Iris pigment epithelial cell (primary cell): ENCODE measurements around the gene UBE2D2.
"Not testable (repeated sequence)": the region's sequence is repeated elsewhere in the genome, so short reads cannot be mapped to it uniquely, and the experiment has no call there.

Experiments
- DNase-seq: peaks from one replicate; pipeline ENCODE4 v3.0.0-alpha.2; 2011; ENCODE audit warnings: low read depth

UBE2D2 gene

DNA sequence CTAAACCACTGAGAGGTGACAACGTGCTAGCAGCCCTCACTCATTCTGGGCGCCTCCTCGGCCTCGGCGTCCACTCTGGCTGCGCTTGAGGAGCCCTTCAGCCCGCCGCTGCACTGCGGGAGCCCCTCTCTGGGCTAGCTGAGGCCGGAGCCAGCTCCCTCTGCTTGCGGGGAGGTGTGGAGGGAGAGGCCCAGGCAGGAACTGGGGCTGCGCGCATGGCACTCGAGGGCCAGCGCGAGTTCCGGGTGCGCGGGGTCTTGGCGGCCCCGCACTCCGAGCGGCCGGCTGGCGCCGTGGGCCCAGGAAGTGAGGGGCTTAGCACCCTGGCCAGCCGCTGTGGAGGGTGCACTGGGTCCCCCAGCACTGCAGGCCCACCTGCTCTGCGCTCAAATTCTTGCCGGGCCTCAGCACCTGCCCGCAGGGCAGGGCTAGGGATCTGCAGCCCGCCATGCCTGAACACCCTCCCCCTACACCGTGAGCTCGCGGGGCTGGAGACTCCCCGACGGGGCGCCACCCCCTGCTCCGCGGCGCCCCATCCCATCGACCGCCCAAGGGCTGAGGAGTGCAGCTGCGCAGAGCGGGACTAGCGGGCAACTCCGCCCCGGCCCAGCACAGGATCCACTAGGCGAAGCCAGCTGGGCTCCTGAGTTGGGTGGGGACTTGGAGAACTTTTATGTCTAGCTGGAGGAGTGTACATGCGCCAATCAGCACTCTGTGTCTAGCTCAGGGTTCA lies 11.8 kb upstream of the UBE2D2 start:
- DNase-seq: no peak

DNA sequence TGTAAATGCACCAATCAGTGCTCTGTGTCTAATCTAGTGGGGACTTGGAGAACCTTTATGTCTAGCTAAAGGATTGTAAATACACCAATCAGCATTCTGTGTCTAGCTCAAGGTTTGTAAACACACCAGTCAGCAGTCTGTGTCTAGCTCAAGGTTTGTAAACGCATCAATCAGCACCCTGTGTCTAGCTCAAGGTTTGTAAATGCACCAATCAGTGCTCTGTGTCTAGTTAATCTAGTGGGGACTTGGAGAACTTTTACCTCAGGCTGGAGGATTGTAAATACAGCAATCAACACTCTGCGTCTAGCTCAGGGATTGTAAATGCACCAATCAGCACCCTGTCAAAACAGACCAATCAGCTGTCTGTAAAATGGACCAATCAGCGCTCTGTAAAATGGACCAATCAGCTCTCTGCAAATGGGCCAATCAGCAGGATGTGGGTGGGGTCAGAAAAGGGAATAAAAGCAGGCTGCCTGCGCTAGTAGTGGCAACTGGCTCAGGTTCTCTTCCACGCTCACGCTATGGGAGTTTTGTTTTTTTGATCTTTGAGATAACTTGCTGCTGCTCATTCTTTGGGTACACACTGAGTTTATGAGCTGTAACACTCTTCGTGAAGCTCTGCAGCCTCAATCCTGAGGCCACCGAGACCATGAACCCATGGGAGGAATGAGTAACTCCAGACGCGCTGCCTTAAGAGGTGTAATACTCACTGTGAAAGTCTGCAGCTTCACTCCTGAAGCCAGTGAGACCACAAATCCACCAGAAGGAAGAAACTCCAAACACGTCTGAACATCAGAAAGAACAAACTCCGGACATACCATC lies 10.9 kb upstream of the UBE2D2 start:
- not testable (repeated sequence) for DNase-seq

DNA sequence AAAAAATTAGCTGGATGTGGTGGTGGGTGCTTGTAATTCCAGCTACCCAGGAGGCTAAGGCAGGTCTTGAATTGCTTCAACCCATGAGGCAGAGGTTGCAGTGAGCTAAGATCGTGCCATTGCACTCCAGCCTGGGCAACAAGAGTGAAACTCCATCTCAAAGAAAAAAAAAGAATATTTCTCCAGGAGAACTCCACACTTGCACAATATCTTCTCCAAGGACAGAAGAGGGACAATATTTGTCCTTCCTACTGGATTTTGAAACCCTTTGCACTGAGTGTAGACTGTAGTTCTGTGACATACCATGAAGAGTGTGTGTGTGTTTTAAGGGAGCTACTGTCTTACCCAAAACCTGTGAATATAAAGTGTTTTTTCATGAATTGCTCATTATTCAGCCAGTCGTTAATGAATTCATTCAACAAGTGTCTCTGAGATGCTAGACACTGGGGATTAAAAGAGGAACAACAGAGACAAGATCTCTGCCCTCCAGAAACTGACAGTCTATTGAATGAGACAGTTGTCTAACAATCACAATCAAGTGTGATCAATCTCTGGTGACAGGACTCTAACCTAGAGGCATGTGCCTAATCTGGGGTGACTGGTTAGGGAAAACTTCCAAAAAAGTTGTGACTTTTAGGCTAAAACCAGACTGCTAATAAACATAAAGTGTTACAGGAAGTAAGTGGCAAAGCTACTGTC lies 9.8 kb upstream of the UBE2D2 start:
- DNase-seq: no peak

DNA sequence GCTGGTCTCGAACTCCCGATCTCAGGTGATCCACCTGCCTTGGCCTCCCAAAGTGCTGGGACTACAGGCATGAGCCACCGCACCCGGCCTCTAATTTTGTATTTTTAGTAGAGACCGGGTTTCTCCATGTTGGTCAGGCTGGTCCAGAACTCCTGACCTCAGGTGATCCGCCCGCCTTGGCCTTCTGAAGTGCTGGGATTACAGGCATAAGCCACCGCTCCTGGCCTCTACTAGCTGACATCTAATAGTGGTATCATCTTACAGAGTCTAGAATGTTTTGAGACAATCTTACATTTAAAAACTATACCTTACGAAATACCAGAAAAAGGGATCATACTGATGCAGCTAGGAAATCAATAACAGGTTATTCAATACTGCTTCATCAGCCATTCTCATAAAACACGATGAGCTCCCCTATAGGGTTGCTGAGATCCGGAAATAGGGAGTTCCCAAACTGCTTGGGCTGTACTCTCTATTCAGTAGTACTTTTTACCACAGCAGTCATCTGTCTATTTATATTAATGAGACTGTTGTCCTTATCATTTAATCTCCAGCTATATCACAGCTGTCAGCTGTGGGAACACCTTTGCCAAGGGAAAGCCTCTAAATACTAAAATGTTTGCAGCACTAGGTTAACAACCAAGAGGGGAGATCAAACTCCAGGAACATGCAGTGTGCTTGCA lies 8.1 kb upstream of the UBE2D2 start:
- DNase-seq: no peak

DNA sequence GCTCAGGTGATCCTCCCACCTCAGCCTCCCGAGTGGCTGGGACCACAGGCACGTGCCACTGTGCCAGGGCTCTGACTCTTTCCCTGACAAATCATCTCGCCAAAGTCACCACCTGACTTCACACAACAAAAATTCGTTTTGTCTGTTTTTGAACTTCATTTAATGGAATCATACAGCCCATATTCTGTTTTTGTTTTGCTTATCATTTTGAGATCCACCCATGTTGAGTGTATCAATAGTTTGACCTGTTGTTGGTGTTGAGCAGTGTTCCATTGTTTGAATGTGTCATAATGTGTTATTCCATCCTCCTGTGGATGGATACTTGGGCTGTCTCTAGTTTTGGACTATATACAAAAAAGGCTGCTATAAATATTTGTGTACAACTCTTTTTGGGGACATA lies 6.9 kb upstream of the UBE2D2 start:
- no peak for DNase-seq

DNA sequence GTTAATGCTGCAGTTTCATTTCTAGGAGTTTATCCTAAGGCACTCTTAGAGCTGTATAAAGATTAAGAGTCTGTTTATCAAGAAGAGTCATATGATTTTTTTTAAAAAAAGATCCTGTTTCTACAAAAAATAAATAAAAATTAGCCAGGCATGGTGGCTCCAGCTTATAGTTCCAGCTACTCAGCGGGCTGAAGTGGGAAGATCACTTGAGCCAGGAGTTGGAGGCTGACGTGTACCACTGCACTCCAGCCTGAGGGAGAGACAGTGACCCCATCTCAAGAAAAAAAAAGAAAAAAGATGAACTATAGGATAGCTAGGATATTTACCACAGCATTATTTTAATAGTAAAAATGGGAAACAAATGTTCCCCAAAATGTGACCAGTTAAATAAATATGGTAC lies 3.3 kb upstream of the UBE2D2 start:
- no peak for DNase-seq

DNA sequence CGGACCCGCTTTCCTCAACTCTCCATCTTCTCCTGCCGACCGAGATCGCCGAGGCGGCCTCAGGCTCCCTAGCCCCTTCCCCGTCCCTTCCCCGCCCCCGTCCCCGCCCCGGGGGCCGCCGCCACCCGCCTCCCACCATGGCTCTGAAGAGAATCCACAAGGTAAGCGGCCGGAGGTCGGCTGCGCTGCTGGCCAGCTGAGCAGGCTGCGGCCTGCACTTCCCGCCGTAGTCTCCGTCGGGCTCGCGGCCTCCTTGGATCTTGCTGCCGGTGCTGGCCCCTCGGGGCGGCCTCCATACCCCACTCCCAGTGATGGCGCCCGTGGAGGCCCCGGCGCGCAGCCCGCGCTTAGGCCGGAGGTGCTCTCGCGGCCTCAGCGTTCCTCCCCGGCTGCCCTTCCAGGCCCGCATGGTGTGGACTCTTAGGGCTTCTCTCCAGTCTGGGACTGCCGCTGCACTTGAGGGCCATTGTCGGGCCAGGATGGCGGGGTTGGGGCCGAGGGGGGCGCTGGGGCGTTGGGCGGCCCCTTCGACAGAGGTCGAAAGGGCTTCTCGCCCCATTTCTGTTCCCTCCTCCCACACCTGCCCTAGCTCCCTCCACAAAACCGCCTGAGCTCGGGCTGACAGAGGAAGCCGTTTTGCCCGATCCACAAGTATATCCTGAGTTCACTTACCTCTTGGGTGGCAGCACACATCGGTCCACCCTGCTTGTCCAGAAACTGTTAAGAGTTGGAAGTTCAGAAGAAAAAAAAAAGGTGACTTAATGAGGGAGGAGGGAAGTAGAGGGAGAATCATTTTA lies 714 bp downstream of the UBE2D2 start:
- peak; percentile 49 for DNase-seq

DNA sequence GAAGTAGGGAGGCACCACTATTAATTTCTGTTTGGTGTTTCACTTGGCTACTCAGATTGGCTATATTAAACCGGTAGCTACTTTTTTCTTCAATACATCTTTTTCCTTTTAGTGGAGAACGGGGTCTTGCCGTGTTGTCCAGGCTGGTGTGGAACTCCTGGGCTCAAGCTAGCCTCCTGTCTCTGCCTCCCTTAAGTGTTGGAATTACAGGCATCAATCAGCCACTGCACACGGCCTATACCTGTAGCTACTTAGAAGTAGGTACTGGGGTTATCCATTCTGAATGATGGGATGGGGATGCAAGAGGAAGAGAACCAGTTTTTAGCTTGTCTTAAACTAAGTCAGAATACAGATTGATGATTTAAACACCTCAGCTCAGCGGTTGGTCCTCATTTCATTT lies 1.7 kb downstream of the UBE2D2 start:
- no peak for DNase-seq

DNA sequence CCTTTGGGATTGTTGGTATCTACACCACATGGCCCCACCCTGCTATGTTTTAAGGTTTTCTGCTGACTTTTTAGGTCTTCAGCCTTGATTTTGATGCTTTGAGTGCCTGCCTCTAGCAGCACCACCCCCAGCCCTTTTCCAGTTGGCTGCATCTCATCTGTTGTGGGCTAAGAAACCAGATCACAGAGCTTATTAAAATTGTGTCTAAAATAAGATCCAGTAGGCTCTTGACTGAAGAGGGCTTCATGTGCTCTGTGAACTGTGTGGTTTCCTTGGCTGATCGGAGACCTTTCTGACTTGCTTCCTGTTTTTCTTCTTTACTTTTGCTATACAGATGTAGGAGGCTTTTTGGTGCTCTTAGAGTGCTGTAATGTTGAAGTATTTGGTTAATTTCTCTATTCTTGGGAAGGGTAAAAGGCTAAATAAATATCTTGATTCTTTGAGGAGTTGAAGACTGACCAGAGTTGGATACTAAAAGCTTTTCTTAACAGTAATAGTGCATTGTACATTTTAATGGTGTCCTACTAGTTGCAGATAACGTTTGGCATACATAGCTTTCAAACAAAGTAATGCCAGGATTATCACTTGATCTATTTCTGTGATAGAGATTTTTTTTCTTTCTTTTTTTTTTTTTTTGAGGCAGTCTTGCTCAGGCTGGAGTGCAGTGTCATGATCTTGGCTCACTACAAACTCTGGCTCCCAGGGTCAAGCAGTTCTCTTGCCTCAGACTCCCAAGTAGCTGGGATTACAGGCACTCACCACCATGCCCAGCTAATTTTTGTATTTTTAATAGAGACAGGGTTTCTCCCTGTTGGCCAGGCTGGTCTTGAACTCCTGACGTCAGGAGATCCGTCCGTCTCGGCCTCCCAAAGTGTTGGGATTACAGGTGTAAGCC lies 4.5 kb downstream of the UBE2D2 start:
- DNase-seq: peak; percentile 74

DNA sequence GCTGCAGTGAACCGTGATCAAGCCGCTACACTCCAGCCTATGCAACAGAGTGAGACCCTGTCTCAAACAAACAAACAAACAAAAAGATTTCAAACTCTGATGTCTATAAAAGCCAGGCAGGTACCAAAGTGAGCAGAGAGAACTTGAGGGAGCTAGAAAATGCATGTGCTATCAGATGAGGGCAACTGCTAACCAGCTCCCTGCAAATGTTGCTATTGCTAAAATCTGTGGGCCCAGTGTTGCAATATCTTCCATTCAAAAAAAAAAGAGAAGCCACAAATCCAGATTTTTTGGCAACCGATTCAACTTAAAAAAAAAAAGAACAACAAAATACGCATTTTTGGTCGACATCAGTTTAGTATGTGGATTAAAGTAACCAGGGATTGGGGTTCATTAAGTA lies 5.5 kb downstream of the UBE2D2 start:
- peak; percentile 65 for DNase-seq

DNA sequence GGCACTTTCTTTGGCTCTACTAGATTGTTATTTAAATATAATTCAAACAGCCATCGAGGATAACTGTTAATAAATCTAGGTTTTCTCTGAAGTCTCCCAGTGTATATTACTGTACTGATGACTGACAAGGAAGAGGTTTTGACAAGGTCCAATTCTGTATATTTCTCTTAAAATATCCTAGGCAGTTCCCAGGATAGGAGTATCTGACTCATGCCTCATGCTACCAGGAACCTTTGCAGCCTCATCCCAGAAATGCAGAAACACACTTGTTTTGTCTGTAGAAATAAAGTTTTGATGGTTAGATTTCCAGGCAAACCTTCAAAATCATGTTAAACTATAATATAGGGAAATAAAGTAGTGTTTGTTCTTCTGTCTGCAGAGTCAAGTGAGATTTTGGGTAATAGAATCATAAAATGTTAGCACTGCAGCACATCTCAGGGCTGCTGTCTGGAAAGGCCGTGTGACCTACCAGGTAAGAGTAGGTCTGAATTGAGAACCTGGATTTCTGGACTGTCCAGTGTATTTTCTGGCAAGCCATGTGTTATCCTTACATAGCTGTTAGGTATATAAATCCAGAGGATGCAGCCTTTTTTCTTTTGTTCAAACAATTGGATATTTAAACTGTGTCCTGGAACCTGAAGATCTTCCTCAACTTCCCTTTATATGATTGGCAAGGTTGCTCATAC lies 8.3 kb downstream of the UBE2D2 start:
- peak; percentile 55 for DNase-seq

DNA sequence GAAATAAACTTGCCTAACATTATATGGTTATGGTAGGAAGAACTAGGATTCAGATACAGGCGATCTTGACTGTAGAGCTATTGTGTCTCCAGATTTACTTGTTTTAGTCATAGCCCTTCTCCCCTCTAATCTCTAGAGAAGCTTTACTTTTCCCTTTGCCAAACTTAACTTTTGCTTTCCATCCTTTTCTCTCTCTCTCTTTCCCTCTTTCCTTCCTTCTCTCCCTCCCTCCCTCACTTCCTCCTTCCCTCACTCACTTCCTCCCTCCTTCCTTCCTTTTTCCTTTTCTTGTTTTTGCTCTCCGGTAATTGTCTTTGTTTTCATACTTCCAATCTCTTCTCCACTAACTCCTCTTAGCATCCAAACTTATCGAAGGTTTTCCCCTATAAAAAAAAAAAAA lies 10.4 kb downstream of the UBE2D2 start:
- no peak for DNase-seq

DNA sequence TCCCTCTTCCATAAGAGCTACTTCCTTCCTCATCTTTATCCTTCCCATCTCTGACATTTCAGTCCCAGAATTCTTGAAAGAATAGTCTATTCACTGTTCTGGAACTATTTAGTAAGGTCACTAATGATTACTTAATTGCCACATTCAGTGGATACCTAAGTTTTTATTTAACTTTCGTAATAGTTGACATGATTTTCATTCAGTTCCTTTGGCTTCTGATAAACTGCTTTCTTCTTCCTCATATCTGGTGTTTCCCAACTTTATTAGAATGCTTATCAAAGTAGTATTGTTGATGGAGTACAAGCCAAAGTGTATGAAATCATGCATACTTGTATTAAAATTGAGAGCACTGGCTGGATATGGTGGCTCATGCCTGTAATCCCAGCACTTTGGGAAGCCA lies 10.8 kb downstream of the UBE2D2 start:
- DNase-seq: no peak

DNA sequence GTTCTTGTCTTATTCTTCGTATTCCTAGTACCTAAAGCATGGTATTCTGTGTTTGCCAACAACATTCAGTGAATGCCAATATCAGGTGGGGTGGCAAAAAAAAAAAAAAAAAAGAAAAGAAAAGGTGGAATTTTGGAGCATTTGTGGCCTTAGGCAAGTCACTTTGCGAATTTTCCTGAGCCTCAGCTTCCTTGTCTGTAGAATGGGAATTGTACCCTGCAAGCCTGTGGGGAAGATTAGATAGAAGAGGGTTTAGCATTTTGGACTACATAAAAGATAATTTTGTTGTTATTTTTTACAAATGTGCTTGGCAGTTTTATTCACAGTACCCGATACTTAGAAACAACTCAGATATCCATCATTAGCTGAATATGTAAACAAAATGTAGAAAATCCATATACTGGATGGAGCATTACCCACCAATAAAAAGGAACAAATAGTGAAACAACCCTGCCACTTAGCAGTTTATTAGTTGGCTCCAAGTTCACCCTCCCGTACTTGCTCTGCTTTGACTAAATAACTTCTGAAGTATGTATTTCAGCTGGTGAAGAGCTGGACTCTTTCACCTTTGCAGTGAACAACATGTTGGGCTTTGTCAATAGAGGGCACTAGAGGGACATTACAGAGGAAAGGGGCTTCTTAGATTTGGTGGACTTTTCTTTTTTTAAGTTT lies 13.6 kb downstream of the UBE2D2 start:
- DNase-seq: peak; percentile 51

DNA sequence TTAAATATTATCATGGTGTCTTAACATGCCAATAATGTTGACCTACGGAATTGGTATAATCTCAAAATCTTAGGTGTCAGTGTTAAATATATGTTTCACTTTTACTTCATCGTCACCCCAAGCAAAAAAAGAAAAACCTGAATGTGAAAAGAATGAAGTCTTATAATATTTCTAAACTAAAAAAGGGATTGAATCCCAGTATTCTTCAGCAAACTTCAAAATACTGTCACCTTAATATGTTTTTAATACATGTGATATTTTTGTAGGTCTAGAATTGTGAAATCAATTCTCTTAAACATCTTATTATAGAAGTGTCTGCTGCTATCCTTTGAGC lies 14.1 kb downstream of the UBE2D2 start:
- no peak for DNase-seq

DNA sequence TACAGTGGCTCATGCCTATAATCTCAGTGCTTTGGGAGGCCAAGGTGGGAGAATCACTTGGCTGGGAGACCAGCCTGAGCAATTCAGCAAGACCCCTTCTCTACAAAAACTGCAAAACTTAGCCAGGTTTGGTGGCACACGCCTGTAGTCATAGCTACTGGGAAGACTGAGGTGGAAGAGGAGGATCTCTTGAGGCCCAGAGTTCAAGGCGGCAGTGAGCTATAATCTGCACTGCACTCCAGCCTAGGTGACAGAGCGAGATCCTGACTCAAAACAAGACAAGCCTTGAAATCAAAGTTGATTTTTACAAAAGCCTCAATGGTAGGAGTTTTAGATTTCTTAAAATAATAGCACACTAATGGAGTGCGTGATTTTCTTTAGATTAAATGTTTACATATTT lies 14.6 kb downstream of the UBE2D2 start:
- DNase-seq: no peak

DNA sequence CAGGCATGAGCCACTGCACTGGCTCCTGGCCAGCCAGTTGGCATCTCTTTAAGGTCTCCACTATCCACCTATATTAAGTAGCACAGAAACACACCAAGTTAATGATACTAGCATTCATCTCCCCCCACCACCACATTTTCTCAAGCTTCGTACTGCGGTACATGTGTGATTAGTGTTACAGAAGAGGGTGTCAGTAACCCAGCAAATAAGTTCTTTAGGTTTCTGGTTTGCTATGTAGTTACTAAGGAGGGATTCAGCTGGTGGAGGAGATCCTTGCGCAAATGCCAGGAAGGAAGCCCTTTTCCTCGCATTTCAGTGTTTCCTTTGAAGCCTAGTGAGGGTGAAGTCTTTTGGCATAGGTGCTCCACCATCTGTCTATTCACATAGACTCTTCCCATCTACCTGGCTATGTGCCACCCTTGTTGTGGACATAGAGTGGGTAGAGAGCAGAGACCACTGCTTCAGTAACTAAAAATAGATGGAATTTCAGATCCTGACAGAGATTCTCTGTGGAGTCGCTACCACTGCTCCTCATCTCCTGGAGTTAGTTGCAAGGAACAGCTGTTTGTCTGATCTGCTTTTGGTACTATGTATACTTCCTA lies 16.7 kb downstream of the UBE2D2 start:
- DNase-seq: no peak

DNA sequence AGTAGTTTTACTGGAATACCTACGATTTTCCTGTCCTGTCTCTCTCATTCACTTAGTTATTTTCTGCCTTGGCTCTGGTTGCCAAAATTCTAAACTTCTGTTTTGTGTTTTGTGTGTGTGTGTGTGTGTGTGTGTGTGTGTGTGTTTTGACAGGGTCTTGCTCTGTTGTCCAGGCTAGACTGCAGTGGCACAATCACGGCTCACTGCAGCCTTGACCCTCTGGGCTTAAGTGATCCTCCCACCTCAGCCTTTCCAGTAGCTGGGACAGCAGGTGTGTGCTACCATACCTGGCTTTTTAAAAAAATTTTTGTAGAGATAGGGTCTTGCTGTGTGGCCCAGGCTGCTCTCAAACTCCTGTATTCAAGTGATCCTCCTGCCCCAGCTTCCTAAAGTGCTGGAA lies 17.2 kb downstream of the UBE2D2 start:
- DNase-seq: no peak

DNA sequence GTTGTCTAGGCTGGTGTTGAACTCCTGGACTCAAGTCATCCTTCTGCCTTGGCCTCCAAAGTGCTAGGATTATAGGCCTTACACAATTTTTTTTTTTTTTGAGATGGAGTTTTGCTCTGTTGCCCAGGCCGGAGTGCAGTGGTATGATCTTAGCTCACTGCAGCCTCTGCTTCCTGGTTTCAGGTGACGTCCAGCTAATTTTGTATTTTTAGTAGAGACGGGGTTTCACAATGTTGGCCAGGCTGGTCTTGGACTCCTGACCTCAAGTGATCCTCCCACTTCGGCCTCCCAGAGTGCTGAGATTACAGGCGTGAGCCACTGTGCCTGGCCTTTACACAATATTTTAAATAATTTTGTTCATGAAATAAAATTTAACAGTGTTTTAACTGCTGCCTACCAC lies 21.0 kb downstream of the UBE2D2 start:
- DNase-seq: not testable (repeated sequence)
